Keratinocyte (primary cell): ENCODE data around the gene MTRF1. TPM values are rescaled to one million over a fixed set of nuclear protein-coding genes. Genes with fewer than 3 reads are reported as not detected.

ENCODE experiments used
- DNase-seq: peaks from one replicate; pipeline ENCODE4 v3.0.0-alpha.2; 2011; ENCODE audit warnings: low read depth, missing footprints, low spot score
- FAIRE-seq: peaks from 2 replicates; lab custom pipeline; 2011; peaks lifted over from hg19 to GRCh38; lab: Jason Lieb, UNC
- H2AFZ ChIP-seq: 2 replicates; pipeline ENCODE4 v1.6.0; 2012; ENCODE audit warnings: low read length, control low read depth, inconsistent platforms; ENCODE audit not compliant: control insufficient read depth
- H3K27ac ChIP-seq: 2 replicates; pipeline ENCODE4 v1.5.1; 2011; ENCODE audit warnings: low read length; ENCODE audit not compliant: control insufficient read depth, insufficient read depth
- H3K27me3 ChIP-seq: 3 replicates; pipeline ENCODE4 v1.6.0; 2011; ENCODE audit warnings: low read length; ENCODE audit not compliant: control insufficient read depth, insufficient read depth; ENCODE audit errors: extremely low read depth
- H3K36me3 ChIP-seq, 2 experiments: 2 replicates in 1 of 2; 3 replicates in 1 of 2; pipeline ENCODE4 v1.5.1; 2011; ENCODE audit warnings: low read length in 2 of 2, mild to moderate bottlenecking in 1 of 2; ENCODE audit not compliant: control insufficient read depth in 2 of 2, insufficient read depth in 2 of 2; ENCODE audit errors: extremely low read depth in 1 of 2
- H3K4me1 ChIP-seq: 3 replicates; pipeline ENCODE4 v1.5.1; 2011; ENCODE audit warnings: low read length; ENCODE audit not compliant: control insufficient read depth, insufficient read depth; ENCODE audit errors: extremely low read depth
- H3K4me2 ChIP-seq: 3 replicates; pipeline ENCODE4 v1.6.0; 2011; ENCODE audit warnings: low read depth, low read length; ENCODE audit not compliant: control insufficient read depth, insufficient read depth; ENCODE audit errors: extremely low read depth
- H3K4me3 ChIP-seq, 3 experiments: fragments of 200-600 bp in 1 of 3; sonication (generic) in 1 of 3; 2 replicates in 2 of 3; 3 replicates in 1 of 3; pipeline ENCODE4 v1.5.1; 2011 to 2016; ENCODE audit warnings: low read length in 3 of 3, mild to moderate bottlenecking in 3 of 3, control low read depth in 2 of 3, inconsistent platforms in 1 of 3, low read depth in 1 of 3, mixed read lengths in 1 of 3, mixed run types in 1 of 3, moderate library complexity in 1 of 3; ENCODE audit not compliant: control insufficient read depth in 2 of 3, insufficient read depth in 2 of 3; ENCODE audit errors: extremely low read depth in 1 of 3
- H3K79me2 ChIP-seq: 2 replicates; pipeline ENCODE4 v1.6.0; 2012; ENCODE audit warnings: low read length; ENCODE audit not compliant: control insufficient read depth, insufficient read depth
- H3K9ac ChIP-seq: 3 replicates; pipeline ENCODE4 v1.6.0; 2011; ENCODE audit warnings: low read length; ENCODE audit not compliant: control insufficient read depth, insufficient read depth; ENCODE audit errors: extremely low read depth
- H3K9me1 ChIP-seq: 3 replicates; pipeline ENCODE4 v1.6.0; 2011; ENCODE audit warnings: low read length; ENCODE audit not compliant: control insufficient read depth, insufficient read depth; ENCODE audit errors: extremely low read depth
- H3K9me3 ChIP-seq: 2 replicates; pipeline ENCODE4 v1.5.1; 2012; ENCODE audit warnings: low read depth, low read length; ENCODE audit not compliant: control insufficient read depth
- H4K20me1 ChIP-seq: 3 replicates; pipeline ENCODE4 v1.6.0; 2011; ENCODE audit warnings: low read length; ENCODE audit not compliant: control insufficient read depth, insufficient read depth; ENCODE audit errors: extremely low read depth
- EZH2 ChIP-seq: IDR thresholded peaks from one replicate; pipeline ENCODE4 v1.6.1; 2012; ENCODE audit warnings: inconsistent platforms, mild to moderate bottlenecking, low read length, moderate library complexity
- dilution Hi-C: fragments of 300-500 bp; cut with MboI; formaldehyde crosslinking; loops from one replicate; pipeline ENCODE4 v1.7.0; 2020; ENCODE audit warnings: low sequenced_read_pairs; ENCODE audit not compliant: extremely low pct_ligation_motif_present
- polyA plus RNA-seq, 5 experiments: library from polyadenylated mRNA; depleted of rRNA in 3 of 5; stranded (reverse) in 3 of 5; stranded (forward) in 1 of 5; unstranded in 1 of 5; fragments of >200 nt; gene quantifications; 1 replicate in 1 of 5; 2 replicates in 3 of 5; 3 replicates in 1 of 5; pipeline versions ENCODE4 v1.2.1 to v1.2.3, GENCODE V29; 2011 to 2012; ENCODE audit warnings: missing spikeins in 2 of 5, low read depth in 1 of 5, low replicate concordance in 1 of 5
- TF ChIP-seq, protein P1 (sequence below), 3 experiments: IDR thresholded peaks in 1 of 3; conservative IDR thresholded peaks in 1 of 3; optimal IDR thresholded peaks in 1 of 3; 2 replicates in 2 of 3; 3 replicates in 1 of 3; pipeline versions ENCODE3 to v1.5.1; 2011; ENCODE audit warnings: low read length in 3 of 3, mild to moderate bottlenecking in 3 of 3, moderate library complexity in 2 of 3, control low read depth in 1 of 3, inconsistent platforms in 1 of 3; ENCODE audit not compliant: insufficient read depth in 2 of 3; ENCODE audit errors: extremely low read depth in 1 of 3

MTRF1 gene
- polyA plus RNA-seq, 1 donor (not counting 4 experiments of a cell fraction or from before 2014, with no cell fraction given) = 16.9 TPM

DNA sequence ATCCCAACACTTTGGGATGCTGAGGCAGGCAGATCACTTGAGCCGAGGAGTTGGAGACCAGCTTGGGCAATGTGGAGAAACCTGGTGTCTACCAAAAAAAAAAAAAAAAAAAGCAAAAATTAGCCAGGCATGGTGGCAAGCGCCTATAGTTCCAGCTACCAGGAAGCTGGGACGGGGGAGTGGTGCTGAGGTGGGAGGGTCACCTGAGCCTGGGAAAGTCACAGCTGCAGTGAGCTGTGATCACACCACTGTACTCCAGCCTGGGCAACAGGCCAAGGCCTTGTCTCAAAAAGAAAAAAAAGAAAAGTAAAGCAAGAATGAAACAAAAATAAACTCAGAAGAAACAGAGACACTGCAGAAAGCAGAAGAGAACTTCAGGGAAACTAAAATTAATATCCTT is 31.6 kb downstream of the MTRF1 start:
- Histone ChIP-seq H4K20me1 (no peaks in the 10 kb centered on the region), H3K79me2 (no peaks in the 10 kb centered on the region), H3K27me3 (no peaks in the 10 kb centered on the region), H3K4me1 (no peaks in the 10 kb centered on the region), H3K9ac (no peak overlapping the region), H3K36me3 (peaks cover 1 to 3% of the 10 kb centered on the region in 2 experiments), H3K27ac (no peak overlapping the region), H3K9me1 (no peaks in the 10 kb centered on the region), H3K4me2 (no peak overlapping the region), H3K4me3 (no peak overlapping the region), H2AFZ (no peak overlapping the region), H3K9me3 (no peaks in the 10 kb centered on the region)
- TF ChIP-seq EZH2 = no peak
- TF ChIP-seq, protein P1, sequence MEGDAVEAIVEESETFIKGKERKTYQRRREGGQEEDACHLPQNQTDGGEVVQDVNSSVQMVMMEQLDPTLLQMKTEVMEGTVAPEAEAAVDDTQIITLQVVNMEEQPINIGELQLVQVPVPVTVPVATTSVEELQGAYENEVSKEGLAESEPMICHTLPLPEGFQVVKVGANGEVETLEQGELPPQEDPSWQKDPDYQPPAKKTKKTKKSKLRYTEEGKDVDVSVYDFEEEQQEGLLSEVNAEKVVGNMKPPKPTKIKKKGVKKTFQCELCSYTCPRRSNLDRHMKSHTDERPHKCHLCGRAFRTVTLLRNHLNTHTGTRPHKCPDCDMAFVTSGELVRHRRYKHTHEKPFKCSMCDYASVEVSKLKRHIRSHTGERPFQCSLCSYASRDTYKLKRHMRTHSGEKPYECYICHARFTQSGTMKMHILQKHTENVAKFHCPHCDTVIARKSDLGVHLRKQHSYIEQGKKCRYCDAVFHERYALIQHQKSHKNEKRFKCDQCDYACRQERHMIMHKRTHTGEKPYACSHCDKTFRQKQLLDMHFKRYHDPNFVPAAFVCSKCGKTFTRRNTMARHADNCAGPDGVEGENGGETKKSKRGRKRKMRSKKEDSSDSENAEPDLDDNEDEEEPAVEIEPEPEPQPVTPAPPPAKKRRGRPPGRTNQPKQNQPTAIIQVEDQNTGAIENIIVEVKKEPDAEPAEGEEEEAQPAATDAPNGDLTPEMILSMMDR (optimal IDR thresholded peaks at IDR 0.05 in 1 of 3, IDR thresholded peaks at IDR 0.05 in 1 of 3, conservative IDR thresholded peaks at IDR 0.05 in 1 of 3; ENCODE audit: extremely low read depth in 1 of 3, insufficient read depth in 2 of 3, low read length in 3 of 3) = no peak
- DNase-seq = no peak
- dilution Hi-C loops = no loop called here
- FAIRE-seq = no peak

DNA sequence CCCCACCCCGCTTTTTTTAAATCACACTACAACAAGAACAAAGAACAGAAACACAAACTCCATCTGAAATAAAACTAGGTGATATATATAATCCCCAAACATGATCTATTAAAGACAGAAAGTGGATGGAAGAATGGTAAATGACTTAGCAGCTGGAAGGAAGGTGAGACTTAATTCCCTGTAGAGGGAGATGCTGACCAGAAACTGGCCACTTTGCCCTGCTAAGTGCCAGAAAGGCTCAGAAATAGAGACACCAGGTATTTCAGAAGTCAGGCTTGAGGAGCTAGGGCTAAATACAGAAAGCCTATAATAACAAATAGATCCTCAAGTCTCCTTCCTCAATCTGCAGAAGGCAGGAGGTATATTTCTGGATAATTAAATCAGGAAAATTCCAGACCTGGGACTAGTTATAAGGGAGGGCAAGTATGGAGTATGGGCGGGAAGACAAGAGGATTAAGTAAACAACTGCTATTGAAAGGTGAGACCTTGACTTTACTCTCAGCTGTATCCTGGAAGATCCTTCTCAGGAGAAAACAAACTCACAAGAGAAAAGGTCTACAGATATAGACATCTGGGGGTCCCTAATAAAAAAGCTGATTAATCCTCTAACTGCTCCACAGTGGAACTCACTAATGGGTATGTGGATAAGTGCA is 32.2 kb downstream of the MTRF1 start:
- Histone ChIP-seq H3K4me1 (no peaks in the 10 kb centered on the region), H3K9me3 (no peaks in the 10 kb centered on the region), H3K9me1 (no peaks in the 10 kb centered on the region), H4K20me1 (no peaks in the 10 kb centered on the region), H3K27me3 (no peaks in the 10 kb centered on the region), H3K79me2 (no peaks in the 10 kb centered on the region), H3K27ac (no peak overlapping the region), H3K4me2 (no peak overlapping the region), H2AFZ (no peak overlapping the region), H3K4me3 (no peak overlapping the region), H3K36me3 (peaks cover 1 to 3% of the 10 kb centered on the region in 2 experiments), H3K9ac (no peak overlapping the region)
- no peak for DNase-seq
- dilution Hi-C loops = no loop called here
- FAIRE-seq = no peak
- TF ChIP-seq, protein P1 (optimal IDR thresholded peaks at IDR 0.05 in 1 of 3, IDR thresholded peaks at IDR 0.05 in 1 of 3, conservative IDR thresholded peaks at IDR 0.05 in 1 of 3; ENCODE audit: extremely low read depth in 1 of 3, insufficient read depth in 2 of 3, low read length in 3 of 3) = no peak
- TF ChIP-seq EZH2 = no peak
